Activated naive CD4-positive, alpha-beta T cell treated with anti-CD3 and anti-CD28 coated beads, Interleukin-2, amount 50 U/mL, for 16 hours (primary cell): Measurements from ENCODE around the gene EMILIN2.
"Not testable (repeated sequence)": the region's sequence is repeated elsewhere in the genome, so short reads cannot be mapped to it uniquely, and the experiment has no call there.

Experiments
- DNase-seq: peaks from one replicate; pipeline ENCODE4 v3.0.0-alpha.2; 2020

Gene EMILIN2

DNA sequence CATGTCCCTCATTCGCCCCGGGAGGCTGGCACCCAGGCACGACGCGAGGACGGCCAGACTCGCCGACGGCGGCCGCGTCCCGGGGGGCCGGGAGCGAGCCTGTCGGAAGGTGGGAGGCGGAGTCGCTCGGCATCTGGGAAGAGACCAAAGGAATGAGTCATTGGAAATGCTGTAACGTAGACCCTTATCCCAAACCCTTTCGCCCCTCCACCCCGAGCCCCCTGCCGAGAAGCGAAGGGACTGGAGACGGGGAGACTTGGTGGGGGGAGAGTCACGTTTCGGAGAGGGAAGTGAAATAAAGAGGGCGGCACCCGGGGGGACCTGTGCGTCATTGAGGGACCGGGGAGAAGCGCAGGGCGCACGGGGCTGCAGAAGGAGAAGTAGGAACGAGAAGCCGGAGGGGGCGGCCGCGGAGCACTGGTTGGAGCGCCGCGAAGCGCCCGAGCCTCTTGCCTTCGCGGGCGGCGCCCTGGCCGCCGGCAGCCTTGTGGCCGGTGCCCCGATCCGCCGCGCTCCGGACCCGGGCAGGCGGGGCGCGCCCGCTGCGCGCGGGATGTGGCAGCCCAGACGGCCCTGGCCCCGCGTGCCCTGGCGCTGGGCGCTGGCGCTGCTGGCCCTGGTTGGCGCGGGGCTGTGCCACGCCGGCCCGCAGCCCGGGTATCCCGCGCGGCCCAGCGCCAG, at the start of gene EMILIN2:
EMILIN2 (plus strand) TSS at position 371 of the 681 bp plus-strand sequence; CDS start at position 554, 183 bp downstream.
- peak; percentile 50 for DNase-seq

GRCh38 chr18:2797951-2798350, 48.9 kb upstream of the EMILIN2 start:
- no peak for DNase-seq

DNA sequence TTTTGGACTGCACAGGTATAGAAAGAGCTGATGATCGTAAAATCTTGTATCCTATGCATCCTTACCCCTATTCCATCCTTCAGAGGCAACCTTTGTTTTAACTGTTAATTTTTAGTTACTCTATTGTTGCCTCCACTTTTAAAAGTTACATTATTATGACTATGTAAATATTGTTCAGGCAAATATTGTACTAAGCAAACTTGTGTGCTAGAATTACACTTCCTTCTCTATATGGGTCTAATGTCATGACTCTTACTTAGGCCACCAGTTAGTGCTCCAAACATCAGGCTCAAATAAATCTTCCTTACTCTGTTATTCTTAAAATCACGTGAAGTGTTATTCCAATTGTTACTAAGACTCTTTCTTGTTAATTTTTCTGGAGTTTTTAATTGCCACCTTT, 47.4 kb upstream of the EMILIN2 start:
- DNase-seq: no peak

- DNase-seq: no peak
These were observed 40.5 kb upstream of the EMILIN2 start for GRCh38 chr18:2805970-2806943.

DNA sequence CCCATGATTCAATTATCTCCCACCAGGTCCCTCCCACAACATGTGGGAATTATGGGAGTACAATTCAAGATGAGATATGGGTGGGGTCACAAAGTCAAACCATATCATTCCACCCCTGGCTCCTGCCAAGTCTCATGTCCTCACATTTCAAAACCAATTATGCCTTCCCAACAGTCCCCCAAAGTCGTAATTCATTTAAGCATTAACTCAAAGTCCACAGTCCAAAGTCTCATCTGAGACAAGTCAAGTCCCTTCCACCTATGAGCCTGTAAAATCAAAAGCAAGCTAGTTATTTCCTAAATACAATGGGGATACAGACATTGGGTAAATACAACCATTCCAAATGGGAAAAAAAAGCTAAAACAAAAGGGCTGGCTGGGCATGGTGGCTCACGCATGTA, 38.2 kb upstream of the EMILIN2 start:
- not testable (repeated sequence) for DNase-seq

DNA sequence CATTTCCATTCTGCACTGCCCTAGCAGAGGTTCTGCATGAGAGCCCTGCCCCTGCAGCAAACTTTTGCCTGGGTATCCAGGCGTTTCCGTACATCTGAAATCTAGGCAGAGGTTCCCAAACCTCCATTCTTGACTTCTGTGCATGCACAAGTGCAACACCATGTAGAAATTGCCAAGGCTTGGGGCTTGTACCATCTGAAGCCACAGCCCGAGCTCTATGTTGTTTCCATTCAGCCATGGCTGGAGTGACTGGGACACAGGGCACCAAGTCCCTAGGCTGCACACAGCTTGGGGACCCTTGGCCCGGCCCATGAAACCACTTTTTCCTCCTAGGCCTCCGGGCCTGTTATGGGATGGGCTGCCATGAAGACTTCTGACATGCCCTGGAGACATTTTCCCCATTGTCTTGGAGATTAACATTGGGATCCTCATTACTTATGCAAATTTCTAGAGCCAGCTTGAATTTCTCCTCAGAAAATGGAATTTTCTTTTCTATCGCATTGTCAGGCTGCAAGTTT, 37.1 kb upstream of the EMILIN2 start:
- not testable (repeated sequence) for DNase-seq

GRCh38 chr18:2811416-2811815, 35.4 kb upstream of the EMILIN2 start:
- DNase-seq: no peak

GRCh38 chr18:2814928-2815327, 31.9 kb upstream of the EMILIN2 start:
- DNase-seq: no peak

GRCh38 chr18:2818281-2818680, 28.5 kb upstream of the EMILIN2 start:
- no peak for DNase-seq

DNA sequence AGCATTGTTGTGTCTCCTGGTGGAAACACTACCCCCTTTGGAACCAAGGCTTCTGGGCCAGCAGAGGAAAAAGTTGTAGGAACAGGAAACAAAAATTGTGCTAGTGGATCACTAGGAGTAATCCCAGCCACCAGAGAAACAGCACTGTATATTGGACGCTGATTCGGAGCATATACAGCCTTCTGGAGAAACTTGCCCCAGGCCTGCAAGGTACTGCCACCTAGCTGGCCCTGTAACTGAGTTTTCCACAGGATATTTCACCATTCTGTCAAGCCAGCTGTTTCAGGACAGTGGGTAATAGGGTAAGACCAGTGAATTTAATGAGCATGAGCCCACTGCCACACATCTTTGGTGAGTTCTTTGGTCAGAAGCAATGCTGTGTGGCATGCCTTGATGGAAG, 25.1 kb upstream of the EMILIN2 start:
- no peak for DNase-seq

GRCh38 chr18:2822213-2822921, 24.4 kb upstream of the EMILIN2 start:
- DNase-seq: no peak

DNA sequence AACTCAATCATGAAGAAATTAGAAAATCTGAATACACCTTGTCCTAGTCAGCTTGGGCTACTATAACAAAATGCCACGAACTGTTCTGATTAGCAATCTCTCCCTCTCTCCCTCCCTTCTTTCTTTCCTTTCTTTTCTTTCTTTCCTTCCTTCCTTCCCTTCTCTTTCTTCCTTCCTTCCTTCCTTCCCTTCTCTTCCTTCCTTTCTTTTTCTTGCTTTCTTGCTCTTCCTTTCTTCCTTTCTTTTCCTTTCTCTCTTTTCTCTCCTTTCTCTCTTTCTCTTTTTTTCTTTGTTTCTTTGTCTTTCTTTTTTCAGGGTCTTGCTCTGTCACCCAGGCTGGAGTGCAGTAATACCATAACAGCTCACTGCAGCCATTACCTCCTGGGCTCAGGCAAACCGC, 23.6 kb upstream of the EMILIN2 start:
- DNase-seq: no peak

DNA sequence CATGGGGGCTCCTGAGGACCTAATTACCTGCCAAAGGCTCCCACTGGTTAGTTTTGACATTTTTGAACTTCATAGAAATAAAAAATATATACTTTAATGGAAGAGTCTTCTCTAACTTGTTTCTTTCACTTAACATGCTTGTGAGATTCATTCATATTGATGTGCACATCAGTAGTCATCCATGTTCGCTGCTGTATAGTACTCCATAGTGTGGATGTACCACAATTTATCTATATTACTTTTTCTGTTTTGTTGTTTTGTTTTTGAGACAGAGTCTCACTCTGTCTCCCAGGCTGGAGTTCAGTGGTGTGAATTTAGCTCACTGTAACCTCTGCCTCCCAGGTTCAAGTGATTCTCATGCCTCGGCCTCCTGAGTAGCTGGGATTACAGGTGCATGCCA, 22.8 kb upstream of the EMILIN2 start:
- DNase-seq: no peak

DNA sequence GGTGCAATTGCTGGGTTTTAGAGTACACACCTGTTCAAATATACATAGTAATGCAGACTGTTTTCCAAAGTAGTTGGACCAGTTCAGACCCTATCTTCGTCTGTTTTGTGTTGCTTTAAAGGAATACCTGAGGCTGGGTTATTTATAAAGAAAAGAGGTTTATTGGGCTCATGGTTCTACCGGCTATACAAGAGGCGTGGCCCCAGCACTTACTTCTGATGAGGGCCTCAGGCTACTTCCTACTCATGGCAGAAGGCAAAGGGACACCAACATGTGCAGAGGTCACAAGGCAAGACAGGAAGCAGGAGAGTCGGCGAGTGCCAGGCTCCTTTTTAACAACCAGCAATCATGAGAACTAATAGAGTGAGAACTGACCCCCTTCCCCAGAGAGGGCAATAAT, 21.9 kb upstream of the EMILIN2 start:
- no peak for DNase-seq

DNA sequence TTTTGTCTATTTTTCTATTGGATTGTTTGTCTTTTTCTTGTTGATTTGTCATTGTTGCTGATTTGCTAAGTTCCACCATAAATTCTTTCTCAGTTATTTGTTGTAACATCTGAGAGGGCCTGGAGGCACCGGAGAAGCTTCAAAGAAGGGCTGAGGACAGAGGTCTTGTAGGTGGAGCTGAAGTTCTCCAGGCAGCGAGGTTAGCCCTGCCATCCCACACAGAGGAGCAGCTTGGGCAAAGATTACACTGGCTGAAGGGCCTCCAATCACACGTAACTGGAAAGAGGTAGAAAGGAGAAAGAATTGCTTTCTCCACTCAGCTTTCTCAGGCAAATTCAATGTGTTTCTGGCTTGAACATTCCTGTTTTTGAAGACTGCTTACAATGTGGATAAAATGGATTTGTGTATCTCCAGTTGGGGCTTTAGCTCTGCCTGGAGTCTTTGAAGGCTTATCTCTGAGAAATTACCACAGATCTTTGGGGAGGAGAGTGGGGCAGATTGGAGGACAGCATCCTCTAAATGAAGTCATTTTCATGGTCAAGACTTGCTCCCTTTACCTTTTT, 21.1 kb upstream of the EMILIN2 start:
- DNase-seq: no peak

DNA sequence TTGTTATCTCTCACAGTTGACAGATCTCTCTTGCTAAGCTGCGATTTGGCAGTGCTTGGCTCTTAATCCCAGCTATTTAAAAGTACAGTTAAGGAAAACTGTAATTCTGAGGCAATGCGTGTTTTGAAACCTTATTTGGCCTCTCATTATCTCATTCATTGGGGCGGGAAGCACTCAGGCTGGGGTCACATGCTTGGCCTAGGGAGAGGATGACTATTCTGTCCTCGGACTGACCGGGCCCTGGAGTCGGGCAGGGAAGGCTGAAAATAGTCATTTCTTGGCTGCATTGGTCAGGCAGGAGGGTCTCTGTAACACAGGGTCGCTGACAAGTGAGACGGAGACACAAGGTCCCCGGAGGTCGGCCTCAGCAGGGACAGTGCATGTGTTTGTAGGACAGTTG, 20.2 kb upstream of the EMILIN2 start:
- no peak for DNase-seq

- DNase-seq: no peak
These were observed 19.7 kb upstream of the EMILIN2 start for GRCh38 chr18:2827061-2827460.

- DNase-seq: not testable (repeated sequence)
These were observed 10.7 kb upstream of the EMILIN2 start for GRCh38 chr18:2836118-2836517.

GRCh38 chr18:2837290-2837689, 9.5 kb upstream of the EMILIN2 start:
- DNase-seq: not testable (repeated sequence)

GRCh38 chr18:2839202-2839601, 7.6 kb upstream of the EMILIN2 start:
- DNase-seq: no peak

DNA sequence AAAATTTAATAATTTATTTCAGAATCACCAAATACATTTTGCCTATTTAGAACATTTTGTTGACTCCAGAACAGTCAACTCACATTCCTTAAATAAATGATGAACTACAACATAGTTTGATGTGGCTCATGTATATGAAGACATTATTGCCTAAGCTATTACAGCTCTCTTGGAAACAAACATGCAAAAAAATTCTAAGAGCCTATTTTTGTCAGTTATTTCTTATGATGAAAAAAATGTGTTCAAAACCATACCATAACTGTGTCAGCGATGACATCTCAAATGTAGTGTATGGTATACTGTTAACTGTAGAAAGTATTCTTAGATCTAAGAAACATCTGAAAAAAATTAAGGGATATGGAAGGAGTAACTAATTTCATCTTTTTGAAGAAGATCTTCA, 6.3 kb upstream of the EMILIN2 start:
- DNase-seq: no peak

- no peak for DNase-seq
These were observed 3.7 kb upstream of the EMILIN2 start for GRCh38 chr18:2843146-2843545.

GRCh38 chr18:2845172-2845571, 1.6 kb upstream of the EMILIN2 start:
- no peak for DNase-seq
